Neural cell (in vitro differentiated cells): Measurements from ENCODE around the gene PARD3B. TPM values are rescaled to one million over a fixed set of nuclear protein-coding genes. Genes with fewer than 3 reads are reported as not detected.

Experiments
- H2AFZ ChIP-seq: fragments of 200-600, 300-800 bp; sonication (generic), shearing (Covaris generic); 2 replicates; pipeline ENCODE4 v1.6.0; 2014; ENCODE audit warnings: low read depth, mild to moderate bottlenecking, antibody characterized with exemption, low read length, moderate library complexity
- H3F3A ChIP-seq: fragments of 200-600 bp; shearing (Covaris generic); 2 replicates; pipeline ENCODE4 v1.6.1; 2016; ENCODE audit warnings: mild to moderate bottlenecking, moderate library complexity, mixed read lengths, antibody characterized with exemption, low read length; ENCODE audit not compliant: insufficient read depth, poor library complexity, severe bottlenecking
- H3K27ac ChIP-seq: fragments of 200-600, 300-800 bp; sonication (generic), shearing (Covaris generic); 2 replicates; pipeline ENCODE4 v1.5.1; 2014; ENCODE audit warnings: mild to moderate bottlenecking, low read length, moderate library complexity
- H3K27me3 ChIP-seq: fragments of 300-800, 200-600 bp; sonication (generic), shearing (Covaris generic); 2 replicates; pipeline ENCODE4 v1.6.0; 2014; ENCODE audit warnings: mild to moderate bottlenecking, low read depth, low read length, moderate library complexity; ENCODE audit not compliant: insufficient read depth
- H3K36me3 ChIP-seq: fragments of 300-800, 200-600 bp; sonication (generic), shearing (Covaris generic); 2 replicates; pipeline ENCODE4 v1.5.1; 2014; ENCODE audit warnings: mild to moderate bottlenecking, antibody characterized with exemption, low read length, moderate library complexity; ENCODE audit not compliant: insufficient read depth
- H3K4me2 ChIP-seq: fragments of 300-800, 200-600 bp; sonication (generic), shearing (Covaris generic); 2 replicates; pipeline ENCODE4 v1.6.0; 2014; ENCODE audit warnings: mild to moderate bottlenecking, low read length
- H3K4me3 ChIP-seq: fragments of 300-800, 200-600 bp; sonication (generic), shearing (Covaris generic); 2 replicates; pipeline ENCODE4 v1.5.1; 2014; ENCODE audit warnings: mild to moderate bottlenecking, low read length, moderate library complexity
- H3K79me2 ChIP-seq: fragments of 200-600 bp; shearing (Covaris generic); replicated peaks from 2 replicates; pipeline ENCODE4 v1.6.0; 2014; ENCODE audit warnings: mild to moderate bottlenecking, low read length, moderate library complexity; ENCODE audit not compliant: insufficient read depth
- H3K9ac ChIP-seq: fragments of 300-800, 200-600 bp; sonication (generic), shearing (Covaris generic); 2 replicates; pipeline ENCODE4 v1.6.1; 2016; ENCODE audit warnings: mild to moderate bottlenecking, low read length, mixed read lengths
- H3K9me2 ChIP-seq: fragments of 200-600 bp; shearing (Covaris generic); 2 replicates; pipeline ENCODE4 v1.6.1; 2016; ENCODE audit warnings: mild to moderate bottlenecking, low read length, mixed read lengths; ENCODE audit not compliant: insufficient read depth
- H3K9me3 ChIP-seq: fragments of 200-600, 300-800 bp; sonication (generic), shearing (Covaris generic); 2 replicates; pipeline ENCODE4 v1.6.1; 2016; ENCODE audit warnings: mild to moderate bottlenecking, mixed run types, low read length, moderate library complexity, mixed read lengths
- H4K20me1 ChIP-seq: fragments of 200-600 bp; shearing (Covaris generic); 2 replicates; pipeline ENCODE4 v1.6.1; 2016; ENCODE audit warnings: mild to moderate bottlenecking, mixed run types; ENCODE audit not compliant: insufficient read depth
- EP300 ChIP-seq: fragments of 450-650 bp; conservative IDR thresholded peaks from 2 replicates; pipeline ENCODE4 v1.6.1; 2014; ENCODE audit warnings: antibody characterized with exemption, mild to moderate bottlenecking, moderate library complexity; ENCODE audit not compliant: poor library complexity, severe bottlenecking
- EZH2 ChIP-seq: fragments of 200-600, 300-800 bp; shearing (Covaris generic), sonication (generic); IDR thresholded peaks from 2 replicates; pipeline ENCODE4 v1.6.1; 2014; ENCODE audit warnings: antibody characterized with exemption, low read length, borderline replicate concordance, mild to moderate bottlenecking; ENCODE audit not compliant: insufficient read depth, poor library complexity, severe bottlenecking
- MXI1 ChIP-seq: fragments of 450-650 bp; conservative IDR thresholded peaks from 2 replicates; pipeline ENCODE4 v1.6.1; 2014; ENCODE audit warnings: antibody characterized with exemption, mild to moderate bottlenecking; ENCODE audit not compliant: poor library complexity, severe bottlenecking
- POLR2AphosphoS5 ChIP-seq: IDR thresholded peaks from 2 replicates; pipeline ENCODE4 v1.6.1; 2012
- RAD21 ChIP-seq: fragments of 450-650 bp; conservative IDR thresholded peaks from 2 replicates; pipeline ENCODE4 v1.6.1; 2014; ENCODE audit warnings: antibody characterized with exemption, mild to moderate bottlenecking, moderate library complexity
- SMC3 ChIP-seq: fragments of 450-650 bp; conservative IDR thresholded peaks from 2 replicates; pipeline ENCODE4 v1.6.1; 2014; ENCODE audit warnings: antibody characterized with exemption, mild to moderate bottlenecking, moderate library complexity; ENCODE audit not compliant: poor library complexity
- TAF1 ChIP-seq: IDR thresholded peaks from 2 replicates; pipeline ENCODE4 v1.6.1; 2012; ENCODE audit warnings: low read depth
- polyA plus RNA-seq: library from polyadenylated mRNA; depleted of rRNA; stranded (reverse); fragments of >200 nt; gene quantifications from 2 replicates; pipeline ENCODE4 v1.2.3, GENCODE V29; 2014
- small RNA-seq, 3 experiments: library from RNA; depleted of rRNA; stranded (forward); fragments of <200 nt; gene quantifications; one replicate each; pipeline ENCODE3, GENCODE V24; 2012
- TF ChIP-seq, protein P1 (sequence below): fragments of 450-650 bp; IDR thresholded peaks from 2 replicates; pipeline ENCODE4 v1.5.1; 2014; ENCODE audit warnings: antibody characterized with exemption, mild to moderate bottlenecking, moderate library complexity; ENCODE audit not compliant: poor library complexity, severe bottlenecking
- TF ChIP-seq, protein P2 (sequence below): IDR thresholded peaks from 2 replicates; pipeline ENCODE4 v1.6.1; 2012; ENCODE audit warnings: borderline replicate concordance

The PARD3B gene
- polyA plus RNA-seq, 1 donor from 2014 or later = 0.54 TPM

GRCh38 chr2:205662206-205662965, 1117.1 kb downstream of the PARD3B start:
- H2AFZ ChIP-seq = no peak overlapping the region
- H3K9me2 ChIP-seq = no peaks in the 10 kb centered on the region
- H3K4me2 ChIP-seq = no peak overlapping the region
- no peak overlapping the region for H3K4me3 ChIP-seq
- H3K27me3 ChIP-seq = no peaks in the 10 kb centered on the region
- no peak overlapping the region for H3K9ac ChIP-seq
- H4K20me1 ChIP-seq = no peaks in the 10 kb centered on the region
- no peaks in the 10 kb centered on the region for H3F3A ChIP-seq
- no peaks in the 10 kb centered on the region for H3K9me3 ChIP-seq
- H3K36me3 ChIP-seq = no peaks in the 10 kb centered on the region
- H3K79me2 ChIP-seq = no peaks in the 10 kb centered on the region
- H3K27ac ChIP-seq = no peak overlapping the region
- TF ChIP-seq TAF1 = no peak
- TF ChIP-seq, protein P1, sequence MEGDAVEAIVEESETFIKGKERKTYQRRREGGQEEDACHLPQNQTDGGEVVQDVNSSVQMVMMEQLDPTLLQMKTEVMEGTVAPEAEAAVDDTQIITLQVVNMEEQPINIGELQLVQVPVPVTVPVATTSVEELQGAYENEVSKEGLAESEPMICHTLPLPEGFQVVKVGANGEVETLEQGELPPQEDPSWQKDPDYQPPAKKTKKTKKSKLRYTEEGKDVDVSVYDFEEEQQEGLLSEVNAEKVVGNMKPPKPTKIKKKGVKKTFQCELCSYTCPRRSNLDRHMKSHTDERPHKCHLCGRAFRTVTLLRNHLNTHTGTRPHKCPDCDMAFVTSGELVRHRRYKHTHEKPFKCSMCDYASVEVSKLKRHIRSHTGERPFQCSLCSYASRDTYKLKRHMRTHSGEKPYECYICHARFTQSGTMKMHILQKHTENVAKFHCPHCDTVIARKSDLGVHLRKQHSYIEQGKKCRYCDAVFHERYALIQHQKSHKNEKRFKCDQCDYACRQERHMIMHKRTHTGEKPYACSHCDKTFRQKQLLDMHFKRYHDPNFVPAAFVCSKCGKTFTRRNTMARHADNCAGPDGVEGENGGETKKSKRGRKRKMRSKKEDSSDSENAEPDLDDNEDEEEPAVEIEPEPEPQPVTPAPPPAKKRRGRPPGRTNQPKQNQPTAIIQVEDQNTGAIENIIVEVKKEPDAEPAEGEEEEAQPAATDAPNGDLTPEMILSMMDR = no peak
- TF ChIP-seq, protein P2, sequence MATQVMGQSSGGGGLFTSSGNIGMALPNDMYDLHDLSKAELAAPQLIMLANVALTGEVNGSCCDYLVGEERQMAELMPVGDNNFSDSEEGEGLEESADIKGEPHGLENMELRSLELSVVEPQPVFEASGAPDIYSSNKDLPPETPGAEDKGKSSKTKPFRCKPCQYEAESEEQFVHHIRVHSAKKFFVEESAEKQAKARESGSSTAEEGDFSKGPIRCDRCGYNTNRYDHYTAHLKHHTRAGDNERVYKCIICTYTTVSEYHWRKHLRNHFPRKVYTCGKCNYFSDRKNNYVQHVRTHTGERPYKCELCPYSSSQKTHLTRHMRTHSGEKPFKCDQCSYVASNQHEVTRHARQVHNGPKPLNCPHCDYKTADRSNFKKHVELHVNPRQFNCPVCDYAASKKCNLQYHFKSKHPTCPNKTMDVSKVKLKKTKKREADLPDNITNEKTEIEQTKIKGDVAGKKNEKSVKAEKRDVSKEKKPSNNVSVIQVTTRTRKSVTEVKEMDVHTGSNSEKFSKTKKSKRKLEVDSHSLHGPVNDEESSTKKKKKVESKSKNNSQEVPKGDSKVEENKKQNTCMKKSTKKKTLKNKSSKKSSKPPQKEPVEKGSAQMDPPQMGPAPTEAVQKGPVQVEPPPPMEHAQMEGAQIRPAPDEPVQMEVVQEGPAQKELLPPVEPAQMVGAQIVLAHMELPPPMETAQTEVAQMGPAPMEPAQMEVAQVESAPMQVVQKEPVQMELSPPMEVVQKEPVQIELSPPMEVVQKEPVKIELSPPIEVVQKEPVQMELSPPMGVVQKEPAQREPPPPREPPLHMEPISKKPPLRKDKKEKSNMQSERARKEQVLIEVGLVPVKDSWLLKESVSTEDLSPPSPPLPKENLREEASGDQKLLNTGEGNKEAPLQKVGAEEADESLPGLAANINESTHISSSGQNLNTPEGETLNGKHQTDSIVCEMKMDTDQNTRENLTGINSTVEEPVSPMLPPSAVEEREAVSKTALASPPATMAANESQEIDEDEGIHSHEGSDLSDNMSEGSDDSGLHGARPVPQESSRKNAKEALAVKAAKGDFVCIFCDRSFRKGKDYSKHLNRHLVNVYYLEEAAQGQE = no peak
- no peak for TF ChIP-seq SMC3
- TF ChIP-seq EP300 = no peak
- no peak for TF ChIP-seq RAD21
- no peak for TF ChIP-seq POLR2AphosphoS5
- no peak for TF ChIP-seq MXI1
- no peak for TF ChIP-seq EZH2

- Histone ChIP-seq H3K9me3 (no peaks in the 10 kb centered on the region), H3K4me2 (no peak overlapping the region), H3F3A (no peaks in the 10 kb centered on the region), H3K9ac (no peak overlapping the region), H3K4me3 (no peak overlapping the region), H3K79me2 (no peaks in the 10 kb centered on the region), H3K36me3 (no peaks in the 10 kb centered on the region), H2AFZ (no peak overlapping the region), H3K9me2 (no peaks in the 10 kb centered on the region), H3K27ac (no peak overlapping the region), H3K27me3 (no peaks in the 10 kb centered on the region), H4K20me1 (no peaks in the 10 kb centered on the region)
- TF ChIP-seq EZH2 (no peak), RAD21 (no peak), EP300 (no peak), MXI1 (no peak), SMC3 (no peak), TAF1 (no peak), POLR2AphosphoS5 (no peak)
Observed at GRCh38 chr2:205665791-205666190, 1120.5 kb downstream of the PARD3B start.

Small RNA genes within 50 kb of the gene (small RNA-seq; reads per million reads assigned to genes)
- gene AC008171.1 = 0 reads per million in 3 experiments
